Endothelial cell (in vitro differentiated cells): Measurements from ENCODE around the gene ZBTB48. TPM values are rescaled to one million over a fixed set of nuclear protein-coding genes. Genes with fewer than 3 reads are reported as not detected.
A peak's percentile ranks its signal among the peaks of the same experiment; 100 is the strongest.
"Not testable (repeated sequence)": the region's sequence is repeated elsewhere in the genome, so short reads cannot be mapped to it uniquely, and the experiment has no call there.

ENCODE experiments used
- DNase-seq: peaks from one replicate; pipeline ENCODE4 v3.0.0; 2021; ENCODE audit warnings: low spot score
- H3K27ac Mint-ChIP-seq: one replicate; pipeline ENCODE4 v1.8.0; 2021; ENCODE audit warnings: mixed read lengths, inconsistent platforms; ENCODE audit not compliant: unreplicated experiment
- H3K27me3 Mint-ChIP-seq: one replicate; pipeline ENCODE4 v1.8.0; 2021; ENCODE audit warnings: mild to moderate bottlenecking, moderate library complexity, mixed read lengths, inconsistent platforms; ENCODE audit not compliant: unreplicated experiment
- H3K36me3 Mint-ChIP-seq: one replicate; pipeline ENCODE4 v1.8.0; 2021; ENCODE audit warnings: mild to moderate bottlenecking, low read depth, mixed read lengths, inconsistent platforms; ENCODE audit not compliant: unreplicated experiment
- H3K4me1 Mint-ChIP-seq: one replicate; pipeline ENCODE4 v1.8.0; 2021; ENCODE audit warnings: mild to moderate bottlenecking, mixed read lengths, inconsistent platforms; ENCODE audit not compliant: unreplicated experiment
- H3K4me3 Mint-ChIP-seq: one replicate; pipeline ENCODE4 v1.8.0; 2021; ENCODE audit warnings: mild to moderate bottlenecking, mixed read lengths, inconsistent platforms; ENCODE audit not compliant: unreplicated experiment
- H3K9me3 Mint-ChIP-seq: one replicate; pipeline ENCODE4 v1.8.0; 2021; ENCODE audit warnings: mixed read lengths, inconsistent platforms; ENCODE audit not compliant: unreplicated experiment
- CTCF ChIP-seq: fragments of 200-600 bp; sonication (generic); IDR thresholded peaks from one replicate; pipeline ENCODE4 v1.5.0; 2021; ENCODE audit warnings: antibody characterized with exemption; ENCODE audit not compliant: unreplicated experiment
- total RNA-seq: library from RNA; stranded (reverse); fragmentation: NEBNext Ultra II Directional; extraction: Animal tissue kit (Norgen Biotek cat#: 25700); gene quantifications from one replicate; pipeline ENCODE4 v1.2.1, GENCODE V29; 2021; ENCODE audit not compliant: unreplicated experiment

ZBTB48 gene
- total RNA-seq, 1 donor from 2014 or later, result 32.2 TPM

DNA sequence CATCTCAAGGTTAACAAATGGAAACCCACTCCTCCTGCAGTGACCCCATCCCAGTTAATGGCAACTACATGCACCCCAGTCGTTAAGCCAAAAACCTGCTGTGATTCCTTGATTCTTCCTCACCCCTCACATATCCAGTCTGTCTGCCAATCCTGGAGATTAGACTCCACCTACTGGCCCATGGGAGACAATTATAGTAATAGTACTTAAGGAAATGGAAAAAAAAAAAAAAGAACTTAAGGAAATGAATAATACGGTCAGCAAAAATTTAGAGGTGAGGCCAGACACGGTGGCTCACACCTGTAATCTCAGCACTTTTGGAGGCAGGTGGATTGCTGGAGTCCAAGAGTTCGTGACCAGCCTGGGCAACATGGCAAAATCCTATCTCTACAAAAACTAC, 32.5 kb upstream of the ZBTB48 start:
- DNase-seq, result no peak
- H3K27me3 Mint-ChIP-seq, result peaks cover 3% of the 10 kb centered on the region

GRCh38 chr1:6554031-6554906, 25.5 kb upstream of the ZBTB48 start, which contains the start of gene NOL9:
TSS of gene NOL9 (minus strand) at chr1:6554513. CDS start at chr1:6554502, 11 bp downstream.
- H3K27ac Mint-ChIP-seq, result no peak within 1 kb of the TSS
- H3K4me3 Mint-ChIP-seq, result peak within 1 kb of the TSS; percentile 90
- H3K4me1 Mint-ChIP-seq, result peaks cover 11% of the 10 kb centered on the region
- H3K9me3 Mint-ChIP-seq, result no peaks in the 10 kb centered on the region
- H3K36me3 Mint-ChIP-seq, result no peaks in the 10 kb centered on the region
- peak; percentile 90 for TF ChIP-seq CTCF
- DNase-seq, result peak; percentile 100
- H3K27me3 Mint-ChIP-seq, result peaks cover 8% of the 10 kb centered on the region

More for the DNA sequence above, 32.5 kb upstream of the ZBTB48 start:
- H3K36me3 Mint-ChIP-seq, result peaks cover 19% of the 10 kb centered on the region
- H3K4me3 Mint-ChIP-seq, result peak overlapping the region; percentile 7
- TF ChIP-seq CTCF, result no peak
- peaks cover 23% of the 10 kb centered on the region for H3K4me1 Mint-ChIP-seq
- no peaks in the 10 kb centered on the region for H3K9me3 Mint-ChIP-seq
- H3K27ac Mint-ChIP-seq, result no peak overlapping the region

- H3K36me3 Mint-ChIP-seq, result no peaks in the 10 kb centered on the region
- H3K27ac Mint-ChIP-seq, result no peak within 1 kb of the TSS
- H3K9me3 Mint-ChIP-seq, result no peaks in the 10 kb centered on the region
- TF ChIP-seq CTCF, result no peak
- H3K4me1 Mint-ChIP-seq, result peaks cover 11% of the 10 kb centered on the region
- DNase-seq, result no peak
- peaks cover 8% of the 10 kb centered on the region for H3K27me3 Mint-ChIP-seq
- H3K4me3 Mint-ChIP-seq, result peak within 1 kb of the TSS; percentile 83
Measured at GRCh38 chr1:6554907-6555778, 24.7 kb upstream of the ZBTB48 start, which contains the start of gene TAS1R1. TSS of gene TAS1R1 (plus strand) at chr1:6555307. CDS start at chr1:6555374, 67 bp downstream.

GRCh38 chr1:6557597-6557996, 22.2 kb upstream of the ZBTB48 start:
- H3K36me3 Mint-ChIP-seq, result no peaks in the 10 kb centered on the region
- TF ChIP-seq CTCF, result no peak
- no peak overlapping the region for H3K27ac Mint-ChIP-seq
- H3K4me3 Mint-ChIP-seq, result no peak overlapping the region
- DNase-seq, result no peak
- H3K9me3 Mint-ChIP-seq, result no peaks in the 10 kb centered on the region
- H3K27me3 Mint-ChIP-seq, result peaks cover 6% of the 10 kb centered on the region
- H3K4me1 Mint-ChIP-seq, result peaks cover 11% of the 10 kb centered on the region

DNA sequence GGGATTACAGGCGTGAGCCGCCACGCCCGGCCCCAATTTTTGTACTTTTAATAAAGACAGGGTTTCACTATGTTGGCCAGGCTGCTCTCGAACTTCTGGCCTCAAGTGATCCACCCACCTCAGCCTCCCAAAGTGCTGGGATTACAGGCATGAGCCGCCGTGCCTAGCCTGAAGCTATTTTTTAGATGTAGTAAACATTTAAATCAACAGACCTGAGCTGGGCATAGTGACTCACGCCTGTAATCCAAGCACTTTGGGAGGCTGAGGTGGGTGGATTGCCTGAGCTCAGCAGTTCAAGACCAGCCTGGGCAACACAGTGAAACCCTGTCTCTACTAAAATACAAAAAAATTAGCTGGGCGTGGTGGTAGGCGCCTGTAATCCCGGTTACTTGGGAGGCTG, 20.6 kb upstream of the ZBTB48 start:
- DNase-seq, H3K4me3 Mint-ChIP-seq, H3K36me3 Mint-ChIP-seq, H3K27ac Mint-ChIP-seq, H3K4me1 Mint-ChIP-seq, H3K9me3 Mint-ChIP-seq, H3K27me3 Mint-ChIP-seq: not testable (repeated sequence)
